Transverse colon (tissue), 4 donors: Measurements from ENCODE around the gene UQCRHL.

Experiments
- EP300 ChIP-seq: sonication (generic); formaldehyde crosslinking; IDR thresholded peaks from one replicate; pipeline ENCODE4 v1.6.1; 2017; ENCODE audit warnings: antibody characterized with exemption, low read depth
- POLR2A ChIP-seq: fragments of 450-650 bp; IDR thresholded peaks from one replicate; pipeline ENCODE4 v1.6.1; 2016; ENCODE audit warnings: antibody characterized with exemption, mild to moderate bottlenecking, moderate library complexity
- POLR2AphosphoS5 ChIP-seq, 3 donors: sonication (generic); formaldehyde crosslinking; IDR thresholded peaks; one replicate each; pipeline ENCODE4 v1.6.1; 2016; ENCODE audit warnings: antibody characterized with exemption in 3 of 3
- TF ChIP-seq, protein P1 (sequence below), 5 experiments: fragments of 200-600 bp in 3 of 5; fragments of 450-650 bp in 2 of 5; sonication (generic) in 3 of 5; IDR thresholded peaks; 1 replicate in 2 of 5; 2 replicates in 3 of 5; pipeline ENCODE4 v1.5.1; 2016 to 2017; ENCODE audit warnings: antibody characterized with exemption in 5 of 5, inconsistent platforms in 3 of 5, mild to moderate bottlenecking in 2 of 5, moderate library complexity in 1 of 5

GRCh38 chr1:15802234-15802965 lies 5.0 kb downstream of the UQCRHL start:
- TF ChIP-seq POLR2A (no peak), EP300 (no peak), POLR2AphosphoS5 (IDR thresholded peaks at IDR 0.05) (no peak)
- TF ChIP-seq, protein P1, sequence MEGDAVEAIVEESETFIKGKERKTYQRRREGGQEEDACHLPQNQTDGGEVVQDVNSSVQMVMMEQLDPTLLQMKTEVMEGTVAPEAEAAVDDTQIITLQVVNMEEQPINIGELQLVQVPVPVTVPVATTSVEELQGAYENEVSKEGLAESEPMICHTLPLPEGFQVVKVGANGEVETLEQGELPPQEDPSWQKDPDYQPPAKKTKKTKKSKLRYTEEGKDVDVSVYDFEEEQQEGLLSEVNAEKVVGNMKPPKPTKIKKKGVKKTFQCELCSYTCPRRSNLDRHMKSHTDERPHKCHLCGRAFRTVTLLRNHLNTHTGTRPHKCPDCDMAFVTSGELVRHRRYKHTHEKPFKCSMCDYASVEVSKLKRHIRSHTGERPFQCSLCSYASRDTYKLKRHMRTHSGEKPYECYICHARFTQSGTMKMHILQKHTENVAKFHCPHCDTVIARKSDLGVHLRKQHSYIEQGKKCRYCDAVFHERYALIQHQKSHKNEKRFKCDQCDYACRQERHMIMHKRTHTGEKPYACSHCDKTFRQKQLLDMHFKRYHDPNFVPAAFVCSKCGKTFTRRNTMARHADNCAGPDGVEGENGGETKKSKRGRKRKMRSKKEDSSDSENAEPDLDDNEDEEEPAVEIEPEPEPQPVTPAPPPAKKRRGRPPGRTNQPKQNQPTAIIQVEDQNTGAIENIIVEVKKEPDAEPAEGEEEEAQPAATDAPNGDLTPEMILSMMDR (IDR thresholded peaks at IDR 0.05), result no peak
